ENCODE measurements around the gene PTP4A2.
"Not testable (repeated sequence)": the region's sequence is repeated elsewhere in the genome, so short reads cannot be mapped to it uniquely, and the experiment has no call there.

The PTP4A2 gene

GRCh38 chr1:31930836-31931592 lies 7.2 kb downstream of the PTP4A2 start:
- no peaks in the 10 kb centered on the region; the same call in 1 of the 2 replicates for H3K36me3 ChIP-seq (ENCODE audit: control insufficient read depth, insufficient read depth, low read length)
- no peak for DNase-seq (ENCODE audit: extremely low read depth, insufficient read length)
- H3K27me3 ChIP-seq (replicated peaks; ENCODE audit: control insufficient read depth, insufficient read depth, low read length), result no peaks in the 10 kb centered on the region
- H3K4me3 ChIP-seq (replicated peaks; ENCODE audit: low read depth, low read length), result peak overlapping the region; percentile 46
- TF ChIP-seq, protein P1, sequence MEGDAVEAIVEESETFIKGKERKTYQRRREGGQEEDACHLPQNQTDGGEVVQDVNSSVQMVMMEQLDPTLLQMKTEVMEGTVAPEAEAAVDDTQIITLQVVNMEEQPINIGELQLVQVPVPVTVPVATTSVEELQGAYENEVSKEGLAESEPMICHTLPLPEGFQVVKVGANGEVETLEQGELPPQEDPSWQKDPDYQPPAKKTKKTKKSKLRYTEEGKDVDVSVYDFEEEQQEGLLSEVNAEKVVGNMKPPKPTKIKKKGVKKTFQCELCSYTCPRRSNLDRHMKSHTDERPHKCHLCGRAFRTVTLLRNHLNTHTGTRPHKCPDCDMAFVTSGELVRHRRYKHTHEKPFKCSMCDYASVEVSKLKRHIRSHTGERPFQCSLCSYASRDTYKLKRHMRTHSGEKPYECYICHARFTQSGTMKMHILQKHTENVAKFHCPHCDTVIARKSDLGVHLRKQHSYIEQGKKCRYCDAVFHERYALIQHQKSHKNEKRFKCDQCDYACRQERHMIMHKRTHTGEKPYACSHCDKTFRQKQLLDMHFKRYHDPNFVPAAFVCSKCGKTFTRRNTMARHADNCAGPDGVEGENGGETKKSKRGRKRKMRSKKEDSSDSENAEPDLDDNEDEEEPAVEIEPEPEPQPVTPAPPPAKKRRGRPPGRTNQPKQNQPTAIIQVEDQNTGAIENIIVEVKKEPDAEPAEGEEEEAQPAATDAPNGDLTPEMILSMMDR (IDR thresholded peaks at IDR 0.05; ENCODE audit: insufficient read depth, low read length, poor library complexity, severe bottlenecking), result no peak

GRCh38 chr1:31927661-31927980 lies 10.5 kb downstream of the PTP4A2 start:
- Histone ChIP-seq H3K36me3 (ENCODE audit: control insufficient read depth, insufficient read depth, low read length) (no peaks in the 10 kb centered on the region; the same call in none of the 2 replicates), H3K27me3 (replicated peaks; ENCODE audit: control insufficient read depth, insufficient read depth, low read length) (no peaks in the 10 kb centered on the region), H3K4me3 (replicated peaks; ENCODE audit: low read depth, low read length) (no peak overlapping the region)
- no peak for DNase-seq (ENCODE audit: extremely low read depth, insufficient read length)
- TF ChIP-seq, protein P1 (IDR thresholded peaks at IDR 0.05; ENCODE audit: insufficient read depth, low read length, poor library complexity, severe bottlenecking), result no peak

GRCh38 chr1:31926853-31927660 lies 11.1 kb downstream of the PTP4A2 start:
- no peak for DNase-seq (ENCODE audit: extremely low read depth, insufficient read length)
- no peaks in the 10 kb centered on the region for H3K27me3 ChIP-seq (replicated peaks; ENCODE audit: control insufficient read depth, insufficient read depth, low read length)
- no peaks in the 10 kb centered on the region; the same call in none of the 2 replicates for H3K36me3 ChIP-seq (ENCODE audit: control insufficient read depth, insufficient read depth, low read length)
- peak overlapping the region; percentile 1; the same call in 1 of the 2 replicates for H3K4me3 ChIP-seq (replicated peaks; ENCODE audit: low read depth, low read length)
- TF ChIP-seq, protein P1 (IDR thresholded peaks at IDR 0.05; ENCODE audit: insufficient read depth, low read length, poor library complexity, severe bottlenecking), result no peak

GRCh38 chr1:31926252-31926651 lies 11.9 kb downstream of the PTP4A2 start:
- DNase-seq (ENCODE audit: extremely low read depth, insufficient read length), result no peak
- no peaks in the 10 kb centered on the region; the same call in none of the 2 replicates for H3K36me3 ChIP-seq (ENCODE audit: control insufficient read depth, insufficient read depth, low read length)
- TF ChIP-seq, protein P1 (IDR thresholded peaks at IDR 0.05; ENCODE audit: insufficient read depth, low read length, poor library complexity, severe bottlenecking), result no peak
- no peak overlapping the region for H3K4me3 ChIP-seq (replicated peaks; ENCODE audit: low read depth, low read length)
- H3K27me3 ChIP-seq (replicated peaks; ENCODE audit: control insufficient read depth, insufficient read depth, low read length), result no peaks in the 10 kb centered on the region

DNA sequence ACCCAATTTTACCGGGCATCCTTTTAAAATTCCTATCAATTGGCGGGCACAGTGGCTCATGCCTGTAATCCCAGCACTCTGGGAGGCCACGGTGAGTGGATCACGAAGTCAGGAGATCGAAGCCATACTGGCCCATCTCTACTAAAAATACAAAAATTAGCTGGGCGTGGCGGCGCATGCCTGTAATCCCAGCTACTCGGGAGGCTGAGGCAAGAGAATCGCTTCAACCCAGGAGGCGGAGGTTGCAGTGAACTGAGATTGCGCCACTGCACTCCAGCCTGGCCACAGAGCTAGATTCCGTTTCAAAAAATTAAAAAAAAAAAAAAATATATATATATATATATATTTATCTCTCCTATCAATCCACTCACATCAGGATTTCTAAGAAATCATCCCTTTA lies 12.3 kb downstream of the PTP4A2 start:
- not testable (repeated sequence) for H3K27me3 ChIP-seq (replicated peaks; ENCODE audit: control insufficient read depth, insufficient read depth, low read length); H3K36me3 ChIP-seq (ENCODE audit: control insufficient read depth, insufficient read depth, low read length); DNase-seq (ENCODE audit: extremely low read depth, insufficient read length); H3K4me3 ChIP-seq (replicated peaks; ENCODE audit: low read depth, low read length)

DNA sequence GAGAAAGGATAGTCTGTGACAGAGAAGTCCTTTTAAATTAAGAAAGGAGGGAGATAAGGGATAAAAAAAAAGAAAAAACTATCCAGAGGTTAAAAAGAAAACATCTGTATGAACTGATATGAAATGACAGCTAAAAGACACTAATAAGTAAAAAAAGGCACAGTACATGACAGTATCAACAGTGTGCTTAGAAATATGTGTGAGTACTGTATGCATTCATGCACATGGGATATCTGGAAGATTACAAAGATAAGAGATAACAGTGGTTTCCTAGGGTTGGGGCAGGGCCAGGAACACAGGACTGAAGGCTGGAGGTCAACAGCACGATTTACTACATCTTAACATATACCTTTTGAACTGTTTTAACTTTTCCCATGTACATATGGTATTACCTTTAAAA lies 13.3 kb downstream of the PTP4A2 start:
- no peak overlapping the region; the same call in none of the 2 replicates for H3K4me3 ChIP-seq (replicated peaks; ENCODE audit: low read depth, low read length)
- TF ChIP-seq, protein P1 (IDR thresholded peaks at IDR 0.05; ENCODE audit: insufficient read depth, low read length, poor library complexity, severe bottlenecking), result no peak
- H3K36me3 ChIP-seq (ENCODE audit: control insufficient read depth, insufficient read depth, low read length), result no peaks in the 10 kb centered on the region; the same call in 1 of the 2 replicates
- no peaks in the 10 kb centered on the region for H3K27me3 ChIP-seq (replicated peaks; ENCODE audit: control insufficient read depth, insufficient read depth, low read length)
- DNase-seq (ENCODE audit: extremely low read depth, insufficient read length), result no peak

All from GM06990 (cell line).